ENCODE measurements around the gene KMT2E.

Gene KMT2E

DNA sequence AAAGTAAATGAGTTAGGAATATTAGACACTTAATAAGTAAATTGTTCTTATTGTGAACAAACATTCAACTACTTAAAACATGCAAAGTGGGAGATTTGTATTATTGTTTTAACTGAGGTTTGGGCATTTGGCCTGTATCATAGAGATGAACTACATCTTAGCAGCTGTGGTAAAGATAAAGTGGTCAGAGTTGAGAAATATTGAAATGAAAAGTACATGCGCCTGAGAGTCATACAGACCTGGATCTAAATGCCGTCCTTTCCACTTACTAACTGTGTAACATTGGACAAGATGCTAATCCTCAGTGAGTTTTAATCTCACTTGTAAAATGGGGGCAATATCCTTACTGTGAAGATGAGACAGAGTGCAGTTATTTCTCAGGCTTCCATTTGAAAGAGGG is 74.5 kb downstream of the KMT2E start:
- DNase-seq, result no peak
- Histone ChIP-seq H3K27me3 (no peaks in the 10 kb centered on the region), H3K9me3 (no peaks in the 10 kb centered on the region), H3K27ac (peak overlapping the region in 1 of 2 donors; percentile 2), H3K4me1 (peaks cover 0 to 2% (median 0%) of the 10 kb centered on the region in 4 donors), H3K36me3 (peaks cover 41 to 80% (median 70%) of the 10 kb centered on the region in 3 donors), H3K4me3 (no peak overlapping the region)
- TF ChIP-seq, protein P1, sequence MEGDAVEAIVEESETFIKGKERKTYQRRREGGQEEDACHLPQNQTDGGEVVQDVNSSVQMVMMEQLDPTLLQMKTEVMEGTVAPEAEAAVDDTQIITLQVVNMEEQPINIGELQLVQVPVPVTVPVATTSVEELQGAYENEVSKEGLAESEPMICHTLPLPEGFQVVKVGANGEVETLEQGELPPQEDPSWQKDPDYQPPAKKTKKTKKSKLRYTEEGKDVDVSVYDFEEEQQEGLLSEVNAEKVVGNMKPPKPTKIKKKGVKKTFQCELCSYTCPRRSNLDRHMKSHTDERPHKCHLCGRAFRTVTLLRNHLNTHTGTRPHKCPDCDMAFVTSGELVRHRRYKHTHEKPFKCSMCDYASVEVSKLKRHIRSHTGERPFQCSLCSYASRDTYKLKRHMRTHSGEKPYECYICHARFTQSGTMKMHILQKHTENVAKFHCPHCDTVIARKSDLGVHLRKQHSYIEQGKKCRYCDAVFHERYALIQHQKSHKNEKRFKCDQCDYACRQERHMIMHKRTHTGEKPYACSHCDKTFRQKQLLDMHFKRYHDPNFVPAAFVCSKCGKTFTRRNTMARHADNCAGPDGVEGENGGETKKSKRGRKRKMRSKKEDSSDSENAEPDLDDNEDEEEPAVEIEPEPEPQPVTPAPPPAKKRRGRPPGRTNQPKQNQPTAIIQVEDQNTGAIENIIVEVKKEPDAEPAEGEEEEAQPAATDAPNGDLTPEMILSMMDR (IDR thresholded peaks at IDR 0.05), result no peak
- intact Hi-C loops (cut with DNase I; ENCODE audit: low total_unique reads), result no loop called here

DNA sequence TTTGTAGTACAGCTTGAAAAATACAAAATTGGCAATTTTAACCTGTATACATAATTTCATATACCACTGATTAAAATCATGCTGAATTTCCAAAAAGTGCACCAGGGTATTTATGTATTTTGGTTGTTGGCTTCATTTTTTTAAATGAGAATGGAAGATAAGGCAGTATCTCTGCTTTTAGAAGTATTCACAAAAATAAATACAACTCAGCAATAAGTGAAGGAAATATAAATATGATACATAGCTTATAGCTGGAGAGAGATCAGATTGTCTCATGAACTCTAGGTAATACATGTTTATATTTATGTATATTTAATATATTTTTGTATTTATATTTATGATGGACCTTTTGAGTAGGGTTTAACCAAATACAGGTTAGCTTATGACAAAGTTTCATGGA is 81.0 kb downstream of the KMT2E start:
- H3K27ac ChIP-seq, result no peak overlapping the region
- DNase-seq, result no peak
- intact Hi-C loops (cut with DNase I; ENCODE audit: low total_unique reads), result no loop called here
- H3K9me3 ChIP-seq, result no peaks in the 10 kb centered on the region
- H3K27me3 ChIP-seq, result no peaks in the 10 kb centered on the region
- peaks cover 23 to 50% (median 36%) of the 10 kb centered on the region in 3 donors for H3K36me3 ChIP-seq
- TF ChIP-seq, protein P1 (IDR thresholded peaks at IDR 0.05), result no peak
- peaks cover 0 to 19% (median 5%) of the 10 kb centered on the region in 4 donors for H3K4me1 ChIP-seq
- H3K4me3 ChIP-seq, result no peak overlapping the region

DNA sequence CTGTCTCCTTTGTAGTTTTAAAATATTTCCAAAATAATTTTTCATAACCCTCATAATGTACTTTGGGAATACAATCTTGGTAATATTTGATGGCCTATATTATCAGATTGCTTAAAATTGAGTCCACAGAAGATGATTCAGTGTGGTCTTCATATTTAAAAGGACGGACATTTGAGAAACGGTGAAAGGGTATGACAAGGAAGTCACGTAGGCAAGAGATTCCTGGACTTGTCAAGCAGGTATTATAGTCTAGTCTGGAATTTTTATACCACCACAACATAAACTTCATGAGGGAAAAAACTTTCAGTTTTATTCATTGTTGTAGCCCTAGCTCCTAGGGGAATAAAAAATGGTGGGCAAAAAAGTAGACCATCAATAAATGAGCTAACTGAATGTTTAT is 82.3 kb downstream of the KMT2E start:
- no peak overlapping the region for H3K27ac ChIP-seq
- intact Hi-C loops (cut with DNase I; ENCODE audit: low total_unique reads), result no loop called here
- H3K36me3 ChIP-seq, result peaks cover 24 to 39% (median 29%) of the 10 kb centered on the region in 3 donors

GRCh38 chr7:105097619-105098018 is 83.6 kb downstream of the KMT2E start:
- TF ChIP-seq, protein P1 (IDR thresholded peaks at IDR 0.05), result no peak
- Histone ChIP-seq H3K4me1 (peaks cover 0 to 44% (median 6%) of the 10 kb centered on the region in 4 donors), H3K9me3 (no peaks in the 10 kb centered on the region), H3K4me3 (no peak overlapping the region), H3K27me3 (no peaks in the 10 kb centered on the region), H3K36me3 (peaks cover 16 to 29% (median 21%) of the 10 kb centered on the region in 3 donors), H3K27ac (peak overlapping the region in 1 of 2 donors; percentile 6)
- intact Hi-C loops (cut with DNase I; ENCODE audit: low total_unique reads), result no loop called here
- no peak for DNase-seq

More for the DNA sequence above, 82.3 kb downstream of the KMT2E start:
- no peaks in the 10 kb centered on the region for H3K9me3 ChIP-seq
- H3K4me3 ChIP-seq, result no peak overlapping the region
- TF ChIP-seq, protein P1 (IDR thresholded peaks at IDR 0.05), result no peak
- H3K4me1 ChIP-seq, result peaks cover 0 to 31% (median 6%) of the 10 kb centered on the region in 4 donors
- DNase-seq, result no peak
- no peaks in the 10 kb centered on the region for H3K27me3 ChIP-seq

GRCh38 chr7:105098863-105099515 is 85.0 kb downstream of the KMT2E start:
- peaks cover 15 to 19% (median 16%) of the 10 kb centered on the region in 3 donors for H3K36me3 ChIP-seq
- no peak overlapping the region for H3K27ac ChIP-seq
- no peak overlapping the region for H3K4me3 ChIP-seq
- DNase-seq, result no peak
- intact Hi-C loops (cut with DNase I; ENCODE audit: low total_unique reads), result no loop called here
- no peaks in the 10 kb centered on the region for H3K9me3 ChIP-seq
- TF ChIP-seq, protein P1 (IDR thresholded peaks at IDR 0.05), result no peak
- peaks cover 0 to 53% (median 6%) of the 10 kb centered on the region in 4 donors for H3K4me1 ChIP-seq
- no peaks in the 10 kb centered on the region for H3K27me3 ChIP-seq
